K562 (cell line): ENCODE measurements around the gene CDH1. TPM values are rescaled to one million over a fixed set of nuclear protein-coding genes. Genes with fewer than 3 reads are reported as not detected.
A peak's percentile ranks its signal among the peaks of the same experiment; 100 is the strongest.

Experiments
- GTF2A2 ChIP-seq: IDR thresholded peaks from 2 replicates; pipeline ENCODE4 v1.6.1; 2016; ENCODE audit warnings: mild to moderate bottlenecking, missing genetic modification characterization, missing compliant biosample characterization
- NCOA2 ChIP-seq, 2 experiments: fragments of 450-650 bp; IDR thresholded peaks; 2 replicates each; pipeline ENCODE4 v1.6.1; 2018; ENCODE audit warnings: mild to moderate bottlenecking in 2 of 2, moderate library complexity in 1 of 2; ENCODE audit not compliant: partially characterized antibody in 2 of 2
- RAD21 ChIP-seq, 2 experiments: fragments of 250-450 bp in 1 of 2; fragments of 450-650 bp in 1 of 2; sonication (Bioruptor Pico) in 1 of 2; formaldehyde crosslinking in 1 of 2; IDR thresholded peaks in 1 of 2; conservative IDR thresholded peaks in 1 of 2; 2 replicates each; pipeline versions ENCODE4 v1.4.0 to v1.8.0; 2020 to 2022; ENCODE audit warnings: mild to moderate bottlenecking in 2 of 2, moderate library complexity in 1 of 2
- polyA plus RNA-seq, 8 experiments: library from polyadenylated mRNA; depleted of rRNA in 4 of 8; stranded (reverse) in 5 of 8; unstranded in 3 of 8; fragments of >200 nt; fragmentation: Nextera tagmentation in 2 of 8; fragmentation: Illumina TruSeq in 1 of 8; extraction: Ambion mirVana in 2 of 8; extraction: Trizol in 1 of 8; gene quantifications; 2 replicates each; pipeline versions ENCODE4 v1.2.1 to v1.2.3, GENCODE V29; 2011 to 2014; ENCODE audit warnings: inconsistent platforms in 1 of 8, missing spikeins in 1 of 8
- total RNA-seq, 7 experiments: library from RNA; depleted of rRNA in 6 of 7; stranded (reverse); fragments of >200 nt in 6 of 7; fragmentation: Illumina TruSeq in 2 of 7; extraction: Trizol in 2 of 7; gene quantifications; 2 replicates each; pipeline versions ENCODE4 v1.2.1 to v1.2.3, GENCODE V29; 2011 to 2021; ENCODE audit warnings: low replicate concordance in 1 of 7
- TF ChIP-seq, protein P1 (sequence below), 2 experiments: fragments of 450-650 bp; formaldehyde crosslinking in 1 of 2; IDR thresholded peaks; 2 replicates each; pipeline versions ENCODE4 v1.4.0 to v1.6.1; 2014 to 2020; ENCODE audit warnings: mild to moderate bottlenecking in 2 of 2, borderline replicate concordance in 1 of 2, low read depth in 1 of 2
- TF ChIP-seq, protein P2 (sequence below): sonication (generic); formaldehyde crosslinking; IDR thresholded peaks from 2 replicates; pipeline ENCODE4 v1.8.0; 2022; ENCODE audit warnings: mild to moderate bottlenecking, missing genetic modification reagents
- TF ChIP-seq, protein P3 (sequence below): fragments of 200-800 bp; sonication (Bioruptor generic); IDR thresholded peaks from 2 replicates; pipeline ENCODE4 v1.6.1; 2016; ENCODE audit warnings: missing genetic modification characterization, missing compliant biosample characterization

CDH1 gene
- total and polyA plus RNA-seq, 9 of the 15 experiments (the other 6 are each of a cell fraction or from before 2014, with no cell fraction given): 0.01 to 0.69 TPM; not detected in 7

DNA sequence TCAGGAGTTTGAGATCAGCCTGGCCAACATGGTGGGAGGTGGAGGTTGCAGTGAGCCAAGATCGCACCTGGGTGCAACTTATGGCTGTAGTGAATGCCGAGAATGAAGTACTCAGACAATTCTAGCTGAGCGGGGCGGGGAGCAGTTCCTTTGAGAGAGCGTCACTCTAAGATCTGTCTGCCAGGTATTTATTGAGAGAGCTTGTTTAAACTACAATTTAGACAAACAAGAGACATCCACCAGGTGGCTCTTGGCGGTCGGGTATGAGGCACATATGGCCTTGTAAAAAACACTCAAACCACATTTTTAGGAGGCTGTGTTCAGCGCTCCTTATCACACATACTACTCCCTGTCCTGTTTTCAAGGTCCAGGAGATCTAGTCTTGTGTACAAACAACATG, 40.6 kb upstream of the CDH1 start (continued):
- no peak for TF ChIP-seq NCOA2 (IDR thresholded peaks at IDR 0.05; ENCODE audit: partially characterized antibody in 2 of 2)
- TF ChIP-seq GTF2A2 (tag): no peak
- TF ChIP-seq, protein P1, sequence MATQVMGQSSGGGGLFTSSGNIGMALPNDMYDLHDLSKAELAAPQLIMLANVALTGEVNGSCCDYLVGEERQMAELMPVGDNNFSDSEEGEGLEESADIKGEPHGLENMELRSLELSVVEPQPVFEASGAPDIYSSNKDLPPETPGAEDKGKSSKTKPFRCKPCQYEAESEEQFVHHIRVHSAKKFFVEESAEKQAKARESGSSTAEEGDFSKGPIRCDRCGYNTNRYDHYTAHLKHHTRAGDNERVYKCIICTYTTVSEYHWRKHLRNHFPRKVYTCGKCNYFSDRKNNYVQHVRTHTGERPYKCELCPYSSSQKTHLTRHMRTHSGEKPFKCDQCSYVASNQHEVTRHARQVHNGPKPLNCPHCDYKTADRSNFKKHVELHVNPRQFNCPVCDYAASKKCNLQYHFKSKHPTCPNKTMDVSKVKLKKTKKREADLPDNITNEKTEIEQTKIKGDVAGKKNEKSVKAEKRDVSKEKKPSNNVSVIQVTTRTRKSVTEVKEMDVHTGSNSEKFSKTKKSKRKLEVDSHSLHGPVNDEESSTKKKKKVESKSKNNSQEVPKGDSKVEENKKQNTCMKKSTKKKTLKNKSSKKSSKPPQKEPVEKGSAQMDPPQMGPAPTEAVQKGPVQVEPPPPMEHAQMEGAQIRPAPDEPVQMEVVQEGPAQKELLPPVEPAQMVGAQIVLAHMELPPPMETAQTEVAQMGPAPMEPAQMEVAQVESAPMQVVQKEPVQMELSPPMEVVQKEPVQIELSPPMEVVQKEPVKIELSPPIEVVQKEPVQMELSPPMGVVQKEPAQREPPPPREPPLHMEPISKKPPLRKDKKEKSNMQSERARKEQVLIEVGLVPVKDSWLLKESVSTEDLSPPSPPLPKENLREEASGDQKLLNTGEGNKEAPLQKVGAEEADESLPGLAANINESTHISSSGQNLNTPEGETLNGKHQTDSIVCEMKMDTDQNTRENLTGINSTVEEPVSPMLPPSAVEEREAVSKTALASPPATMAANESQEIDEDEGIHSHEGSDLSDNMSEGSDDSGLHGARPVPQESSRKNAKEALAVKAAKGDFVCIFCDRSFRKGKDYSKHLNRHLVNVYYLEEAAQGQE (IDR thresholded peaks at IDR 0.05; ENCODE audit: borderline replicate concordance): 0 out of 2 replicates have a peak, but pooled peaks have one; percentile 9
- TF ChIP-seq, protein P1 (CRISPR knock-in tag; IDR thresholded peaks at IDR 0.05; ENCODE audit: low read depth): no peak
- peak in 1 of 2 experiments; percentile 59; a peak in 2 of 4 replicates for TF ChIP-seq RAD21 (CRISPR knock-in tag; conservative IDR thresholded peaks at IDR 0.05 in 1 of 2, IDR thresholded peaks at IDR 0.05 in 1 of 2)
- TF ChIP-seq, protein P2, sequence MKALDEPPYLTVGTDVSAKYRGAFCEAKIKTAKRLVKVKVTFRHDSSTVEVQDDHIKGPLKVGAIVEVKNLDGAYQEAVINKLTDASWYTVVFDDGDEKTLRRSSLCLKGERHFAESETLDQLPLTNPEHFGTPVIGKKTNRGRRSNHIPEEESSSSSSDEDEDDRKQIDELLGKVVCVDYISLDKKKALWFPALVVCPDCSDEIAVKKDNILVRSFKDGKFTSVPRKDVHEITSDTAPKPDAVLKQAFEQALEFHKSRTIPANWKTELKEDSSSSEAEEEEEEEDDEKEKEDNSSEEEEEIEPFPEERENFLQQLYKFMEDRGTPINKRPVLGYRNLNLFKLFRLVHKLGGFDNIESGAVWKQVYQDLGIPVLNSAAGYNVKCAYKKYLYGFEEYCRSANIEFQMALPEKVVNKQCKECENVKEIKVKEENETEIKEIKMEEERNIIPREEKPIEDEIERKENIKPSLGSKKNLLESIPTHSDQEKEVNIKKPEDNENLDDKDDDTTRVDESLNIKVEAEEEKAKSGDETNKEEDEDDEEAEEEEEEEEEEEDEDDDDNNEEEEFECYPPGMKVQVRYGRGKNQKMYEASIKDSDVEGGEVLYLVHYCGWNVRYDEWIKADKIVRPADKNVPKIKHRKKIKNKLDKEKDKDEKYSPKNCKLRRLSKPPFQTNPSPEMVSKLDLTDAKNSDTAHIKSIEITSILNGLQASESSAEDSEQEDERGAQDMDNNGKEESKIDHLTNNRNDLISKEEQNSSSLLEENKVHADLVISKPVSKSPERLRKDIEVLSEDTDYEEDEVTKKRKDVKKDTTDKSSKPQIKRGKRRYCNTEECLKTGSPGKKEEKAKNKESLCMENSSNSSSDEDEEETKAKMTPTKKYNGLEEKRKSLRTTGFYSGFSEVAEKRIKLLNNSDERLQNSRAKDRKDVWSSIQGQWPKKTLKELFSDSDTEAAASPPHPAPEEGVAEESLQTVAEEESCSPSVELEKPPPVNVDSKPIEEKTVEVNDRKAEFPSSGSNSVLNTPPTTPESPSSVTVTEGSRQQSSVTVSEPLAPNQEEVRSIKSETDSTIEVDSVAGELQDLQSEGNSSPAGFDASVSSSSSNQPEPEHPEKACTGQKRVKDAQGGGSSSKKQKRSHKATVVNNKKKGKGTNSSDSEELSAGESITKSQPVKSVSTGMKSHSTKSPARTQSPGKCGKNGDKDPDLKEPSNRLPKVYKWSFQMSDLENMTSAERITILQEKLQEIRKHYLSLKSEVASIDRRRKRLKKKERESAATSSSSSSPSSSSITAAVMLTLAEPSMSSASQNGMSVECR: no peak
- TF ChIP-seq, protein P3, sequence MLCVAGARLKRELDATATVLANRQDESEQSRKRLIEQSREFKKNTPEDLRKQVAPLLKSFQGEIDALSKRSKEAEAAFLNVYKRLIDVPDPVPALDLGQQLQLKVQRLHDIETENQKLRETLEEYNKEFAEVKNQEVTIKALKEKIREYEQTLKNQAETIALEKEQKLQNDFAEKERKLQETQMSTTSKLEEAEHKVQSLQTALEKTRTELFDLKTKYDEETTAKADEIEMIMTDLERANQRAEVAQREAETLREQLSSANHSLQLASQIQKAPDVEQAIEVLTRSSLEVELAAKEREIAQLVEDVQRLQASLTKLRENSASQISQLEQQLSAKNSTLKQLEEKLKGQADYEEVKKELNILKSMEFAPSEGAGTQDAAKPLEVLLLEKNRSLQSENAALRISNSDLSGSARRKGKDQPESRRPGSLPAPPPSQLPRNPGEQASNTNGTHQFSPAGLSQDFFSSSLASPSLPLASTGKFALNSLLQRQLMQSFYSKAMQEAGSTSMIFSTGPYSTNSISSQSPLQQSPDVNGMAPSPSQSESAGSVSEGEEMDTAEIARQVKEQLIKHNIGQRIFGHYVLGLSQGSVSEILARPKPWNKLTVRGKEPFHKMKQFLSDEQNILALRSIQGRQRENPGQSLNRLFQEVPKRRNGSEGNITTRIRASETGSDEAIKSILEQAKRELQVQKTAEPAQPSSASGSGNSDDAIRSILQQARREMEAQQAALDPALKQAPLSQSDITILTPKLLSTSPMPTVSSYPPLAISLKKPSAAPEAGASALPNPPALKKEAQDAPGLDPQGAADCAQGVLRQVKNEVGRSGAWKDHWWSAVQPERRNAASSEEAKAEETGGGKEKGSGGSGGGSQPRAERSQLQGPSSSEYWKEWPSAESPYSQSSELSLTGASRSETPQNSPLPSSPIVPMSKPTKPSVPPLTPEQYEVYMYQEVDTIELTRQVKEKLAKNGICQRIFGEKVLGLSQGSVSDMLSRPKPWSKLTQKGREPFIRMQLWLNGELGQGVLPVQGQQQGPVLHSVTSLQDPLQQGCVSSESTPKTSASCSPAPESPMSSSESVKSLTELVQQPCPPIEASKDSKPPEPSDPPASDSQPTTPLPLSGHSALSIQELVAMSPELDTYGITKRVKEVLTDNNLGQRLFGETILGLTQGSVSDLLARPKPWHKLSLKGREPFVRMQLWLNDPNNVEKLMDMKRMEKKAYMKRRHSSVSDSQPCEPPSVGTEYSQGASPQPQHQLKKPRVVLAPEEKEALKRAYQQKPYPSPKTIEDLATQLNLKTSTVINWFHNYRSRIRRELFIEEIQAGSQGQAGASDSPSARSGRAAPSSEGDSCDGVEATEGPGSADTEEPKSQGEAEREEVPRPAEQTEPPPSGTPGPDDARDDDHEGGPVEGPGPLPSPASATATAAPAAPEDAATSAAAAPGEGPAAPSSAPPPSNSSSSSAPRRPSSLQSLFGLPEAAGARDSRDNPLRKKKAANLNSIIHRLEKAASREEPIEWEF (CRISPR knock-in tag): no peak
